Measurements from ENCODE around the gene RGS19.

- TF ChIP-seq POLR2A (IDR thresholded peaks at IDR 0.05) (no peak), CTCF (IDR thresholded peaks at IDR 0.05) (no peak)
Observed at GRCh38 chr20:64114356-64114971, 35.1 kb upstream of the RGS19 start.

Data from esophagus squamous epithelium (tissue), 4 donors.